GM12878 (cell line): ENCODE data around the gene CENPP. TPM values are rescaled to one million over a fixed set of nuclear protein-coding genes. Genes with fewer than 3 reads are reported as not detected.

Source experiments
- ATAC-seq: fragments of 200-7000 bp; cut with Tn5 transposase; 3 replicates; pipeline ENCODE4 v1.9.1; 2020; ENCODE audit warnings: mild to moderate bottlenecking, moderate library complexity
- BruUV-seq: library from RNA; stranded (reverse); fragments of 400-500 nt; replicated peaks from 2 replicates; lab custom pipeline; 2021; lab: Mats Ljungman, UMichigan
- CTCF ChIA-PET: fragments of 300-600 bp; sonication (Branson Sonifier 250); formaldehyde crosslinking; extraction: SDS; loops from one replicate; lab custom pipeline; 2021; ENCODE audit warnings: inconsistent platforms; lab: Yijun Ruan, JAX
- POLR2A ChIA-PET: fragments of 350-600 bp; formaldehyde crosslinking; extraction: SDS; loops from one replicate; lab custom pipeline; 2021; ENCODE audit warnings: inconsistent platforms; lab: Charles Lee
- RAD21 ChIA-PET: fragments of 300-600 bp; sonication (Branson Sonifier 250); formaldehyde crosslinking; loops from one replicate; lab custom pipeline; 2023; ENCODE audit warnings: antibody characterized with exemption; ENCODE audit not compliant: unreplicated experiment; lab: Charles Lee
- SMC1A ChIA-PET: fragments of 300-600 bp; sonication (Branson Sonifier 250); formaldehyde crosslinking; loops from one replicate; lab custom pipeline; 2023; ENCODE audit not compliant: unreplicated experiment, uncharacterized antibody; lab: Charles Lee
- DNase-seq: peaks from one replicate; pipeline ENCODE4 v3.0.0-alpha.2; 2011; ENCODE audit warnings: low read depth, low spot score
- FAIRE-seq: peaks from 3 replicates; lab custom pipeline; 2011; peaks lifted over from hg19 to GRCh38; lab: Jason Lieb, UNC
- H2AFZ ChIP-seq: 2 replicates; pipeline ENCODE4 v1.6.0; 2011; ENCODE audit warnings: low read depth, low read length, control low read depth; ENCODE audit not compliant: control insufficient read depth
- H3K27ac ChIP-seq: 2 replicates; pipeline ENCODE4 v1.5.1; 2011; ENCODE audit warnings: control low read depth; ENCODE audit not compliant: control insufficient read depth, insufficient read depth
- H3K27me3 ChIP-seq, 2 experiments: replicated peaks in 1 of 2; 2 replicates each; pipeline versions ENCODE4 v1.6.0 to v1.6.1; 2011; ENCODE audit warnings: low read length in 1 of 2; ENCODE audit not compliant: control insufficient read depth in 2 of 2, insufficient read depth in 2 of 2
- H3K36me3 ChIP-seq, 2 experiments: 2 replicates each; pipeline ENCODE4 v1.5.1; 2011; ENCODE audit warnings: low read length in 1 of 2; ENCODE audit not compliant: control insufficient read depth in 2 of 2, insufficient read depth in 2 of 2
- H3K4me1 ChIP-seq: 2 replicates; pipeline ENCODE4 v1.6.1; 2011; ENCODE audit warnings: mild to moderate bottlenecking, low read length, moderate library complexity, mixed read lengths; ENCODE audit not compliant: control insufficient read depth, insufficient read depth
- H3K4me2 ChIP-seq: 2 replicates; pipeline ENCODE4 v1.6.0; 2011; ENCODE audit warnings: control low read depth; ENCODE audit not compliant: control insufficient read depth, insufficient read depth
- H3K4me3 ChIP-seq: fragments of 200-600 bp; sonication (generic); 2 replicates; pipeline ENCODE4 v1.5.1; 2016
- H3K79me2 ChIP-seq: 2 replicates; pipeline ENCODE4 v1.6.0; 2011; ENCODE audit warnings: low read length; ENCODE audit not compliant: control insufficient read depth, insufficient read depth
- H3K9ac ChIP-seq: 2 replicates; pipeline ENCODE4 v1.8.0; 2011; ENCODE audit warnings: low read length, control low read depth, mixed read lengths; ENCODE audit not compliant: control insufficient read depth, insufficient read depth
- H3K9me3 ChIP-seq: replicated peaks from 3 replicates; pipeline ENCODE4 v1.5.1; 2011; ENCODE audit warnings: mild to moderate bottlenecking, low read length; ENCODE audit not compliant: control insufficient read depth, insufficient read depth
- H4K20me1 ChIP-seq: 2 replicates; pipeline ENCODE4 v1.6.0; 2011; ENCODE audit not compliant: control insufficient read depth, insufficient read depth
- CBFB ChIP-seq: IDR thresholded peaks from 2 replicates; pipeline ENCODE4 v1.6.1; 2016; ENCODE audit warnings: antibody characterized with exemption, low read depth
- JUND ChIP-seq: IDR thresholded peaks from 2 replicates; pipeline ENCODE4 v1.6.1; 2012; ENCODE audit warnings: low read depth, mild to moderate bottlenecking, low read length, improper control_type of control experiment, moderate library complexity
- PML ChIP-seq: IDR thresholded peaks from 2 replicates; pipeline ENCODE4 v1.6.1; 2012; ENCODE audit warnings: low read length, inconsistent platforms
- STAT3 ChIP-seq: IDR thresholded peaks from 2 replicates; pipeline ENCODE4 v1.6.1; 2011; ENCODE audit warnings: low read depth, low read length, improper control_type of control experiment
- in situ Hi-C: fragments of 300-500 bp; cut with MboI; formaldehyde crosslinking; loops from 9 replicates; pipeline ENCODE4 v1.14.3; 2018; ENCODE audit warnings: mixed read lengths
- intact Hi-C: fragments of 100-400 bp; cut with micrococcal nuclease; formaldehyde crosslinking; loops from one replicate; pipeline ENCODE4 v1.14.2; 2022; ENCODE audit not compliant: unreplicated experiment
- polyA plus RNA-seq, 11 experiments: library from polyadenylated mRNA; depleted of rRNA in 4 of 11; unstranded in 6 of 11; stranded (reverse) in 5 of 11; fragments of >200 nt; fragmentation: Nextera tagmentation in 4 of 11; fragmentation: Illumina TruSeq in 1 of 11; extraction: Ambion mirVana in 4 of 11; extraction: Trizol in 1 of 11; gene quantifications; 1 replicate in 1 of 11; 2 replicates in 10 of 11; pipeline versions ENCODE4 v1.2.1 to v1.2.3, GENCODE V29; 2011 to 2016; ENCODE audit warnings: inconsistent platforms in 2 of 11, missing spikeins in 2 of 11, low read depth in 1 of 11
- total RNA-seq, 4 experiments: library from RNA; depleted of rRNA in 3 of 4; stranded (reverse); fragments of >200 nt in 3 of 4; fragmentation: Illumina TruSeq in 1 of 4; extraction: Trizol in 1 of 4; gene quantifications; 2 replicates each; pipeline versions ENCODE4 v1.2.1 to v1.2.3, GENCODE V29; 2013 to 2021
- TF ChIP-seq, protein P1 (sequence below): fragments of 450-650 bp; IDR thresholded peaks from 2 replicates; pipeline ENCODE4 v1.6.1; 2016; ENCODE audit warnings: mild to moderate bottlenecking
- TF ChIP-seq, protein P2 (sequence below): fragments of 450-650 bp; IDR thresholded peaks from 2 replicates; pipeline ENCODE4 v1.6.1; 2017; ENCODE audit warnings: mild to moderate bottlenecking, moderate library complexity

The CENPP gene
- total and polyA plus RNA-seq, 10 of the 15 experiments (the other 5 are each of a cell fraction or from before 2014, with no cell fraction given) = 9.4 to 31.4 (median 19.8) TPM

DNA sequence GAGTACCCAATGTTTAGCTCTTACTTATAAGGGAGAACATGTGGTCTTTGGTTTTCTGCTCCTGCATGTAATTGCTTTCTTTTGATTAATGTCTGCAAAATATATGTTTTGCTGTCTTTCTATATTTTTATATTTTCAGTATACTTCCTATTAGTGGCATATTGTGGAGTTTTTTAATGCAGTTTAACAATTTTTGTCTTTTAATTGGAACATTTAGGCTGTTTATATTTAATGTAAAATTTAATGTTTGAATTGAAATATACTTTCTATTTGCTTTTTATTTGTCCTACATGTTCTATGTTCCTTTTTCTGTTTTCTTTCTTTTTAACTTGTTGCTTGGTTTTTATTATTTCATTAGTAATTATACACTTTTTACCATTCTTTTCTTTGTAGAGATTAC is 205.1 kb downstream of the CENPP start:
- no peak overlapping the region for H2AFZ ChIP-seq
- no peaks in the 10 kb centered on the region for H4K20me1 ChIP-seq
- TF ChIP-seq JUND (no peak), PML (no peak), CBFB (no peak), STAT3 (no peak)
- TF ChIP-seq, protein P1, sequence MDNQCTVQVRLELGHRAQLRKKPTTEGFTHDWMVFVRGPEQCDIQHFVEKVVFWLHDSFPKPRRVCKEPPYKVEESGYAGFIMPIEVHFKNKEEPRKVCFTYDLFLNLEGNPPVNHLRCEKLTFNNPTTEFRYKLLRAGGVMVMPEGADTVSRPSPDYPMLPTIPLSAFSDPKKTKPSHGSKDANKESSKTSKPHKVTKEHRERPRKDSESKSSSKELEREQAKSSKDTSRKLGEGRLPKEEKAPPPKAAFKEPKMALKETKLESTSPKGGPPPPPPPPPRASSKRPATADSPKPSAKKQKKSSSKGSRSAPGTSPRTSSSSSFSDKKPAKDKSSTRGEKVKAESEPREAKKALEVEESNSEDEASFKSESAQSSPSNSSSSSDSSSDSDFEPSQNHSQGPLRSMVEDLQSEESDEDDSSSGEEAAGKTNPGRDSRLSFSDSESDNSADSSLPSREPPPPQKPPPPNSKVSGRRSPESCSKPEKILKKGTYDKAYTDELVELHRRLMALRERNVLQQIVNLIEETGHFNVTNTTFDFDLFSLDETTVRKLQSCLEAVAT = no peak
- TF ChIP-seq, protein P2, sequence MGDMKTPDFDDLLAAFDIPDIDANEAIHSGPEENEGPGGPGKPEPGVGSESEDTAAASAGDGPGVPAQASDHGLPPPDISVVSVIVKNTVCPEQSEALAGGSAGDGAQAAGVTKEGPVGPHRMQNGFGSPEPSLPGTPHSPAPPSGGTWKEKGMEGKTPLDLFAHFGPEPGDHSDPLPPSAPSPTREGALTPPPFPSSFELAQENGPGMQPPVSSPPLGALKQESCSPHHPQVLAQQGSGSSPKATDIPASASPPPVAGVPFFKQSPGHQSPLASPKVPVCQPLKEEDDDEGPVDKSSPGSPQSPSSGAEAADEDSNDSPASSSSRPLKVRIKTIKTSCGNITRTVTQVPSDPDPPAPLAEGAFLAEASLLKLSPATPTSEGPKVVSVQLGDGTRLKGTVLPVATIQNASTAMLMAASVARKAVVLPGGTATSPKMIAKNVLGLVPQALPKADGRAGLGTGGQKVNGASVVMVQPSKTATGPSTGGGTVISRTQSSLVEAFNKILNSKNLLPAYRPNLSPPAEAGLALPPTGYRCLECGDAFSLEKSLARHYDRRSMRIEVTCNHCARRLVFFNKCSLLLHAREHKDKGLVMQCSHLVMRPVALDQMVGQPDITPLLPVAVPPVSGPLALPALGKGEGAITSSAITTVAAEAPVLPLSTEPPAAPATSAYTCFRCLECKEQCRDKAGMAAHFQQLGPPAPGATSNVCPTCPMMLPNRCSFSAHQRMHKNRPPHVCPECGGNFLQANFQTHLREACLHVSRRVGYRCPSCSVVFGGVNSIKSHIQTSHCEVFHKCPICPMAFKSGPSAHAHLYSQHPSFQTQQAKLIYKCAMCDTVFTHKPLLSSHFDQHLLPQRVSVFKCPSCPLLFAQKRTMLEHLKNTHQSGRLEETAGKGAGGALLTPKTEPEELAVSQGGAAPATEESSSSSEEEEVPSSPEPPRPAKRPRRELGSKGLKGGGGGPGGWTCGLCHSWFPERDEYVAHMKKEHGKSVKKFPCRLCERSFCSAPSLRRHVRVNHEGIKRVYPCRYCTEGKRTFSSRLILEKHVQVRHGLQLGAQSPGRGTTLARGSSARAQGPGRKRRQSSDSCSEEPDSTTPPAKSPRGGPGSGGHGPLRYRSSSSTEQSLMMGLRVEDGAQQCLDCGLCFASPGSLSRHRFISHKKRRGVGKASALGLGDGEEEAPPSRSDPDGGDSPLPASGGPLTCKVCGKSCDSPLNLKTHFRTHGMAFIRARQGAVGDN = no peak
- H3K4me1 ChIP-seq = peaks cover 6% of the 10 kb centered on the region
- FAIRE-seq (no peak), ATAC-seq (no peak), DNase-seq (no peak)
- SMC1A ChIA-PET = no interaction called here
- POLR2A ChIA-PET = no interaction called here
- no TSS peak for BruUV-seq
- CTCF ChIA-PET = no interaction called here
- no peaks in the 10 kb centered on the region for H3K27me3 ChIP-seq
- no peak overlapping the region for H3K9ac ChIP-seq
- no peaks in the 10 kb centered on the region for H3K36me3 ChIP-seq
- H3K27ac ChIP-seq = no peak overlapping the region
- H3K9me3 ChIP-seq = no peaks in the 10 kb centered on the region
- intact Hi-C loops = no loop called here
- in situ Hi-C loops = no loop called here
- RAD21 ChIA-PET = no interaction called here
- no peak overlapping the region for H3K4me2 ChIP-seq
- H3K79me2 ChIP-seq = no peaks in the 10 kb centered on the region
- no peak overlapping the region for H3K4me3 ChIP-seq
